Stimulated activated CD4-positive, alpha-beta T cell treated with anti-CD3 and anti-CD28 coated beads, TNF-alpha, amount 100 ng/mL, for 1 hour (primary cell): ENCODE results near the gene AIFM2.
"Not testable (repeated sequence)": the region's sequence is repeated elsewhere in the genome, so short reads cannot be mapped to it uniquely, and the experiment has no call there.

ENCODE experiments used
- DNase-seq, 3 donors: peaks; one replicate each; pipeline ENCODE4 v3.0.0-alpha.2; 2020; ENCODE audit warnings: low read depth in 3 of 3, low spot score in 1 of 3

AIFM2 gene

GRCh38 chr10:70132098-70133029, at the start of gene AIFM2:
TSS of gene AIFM2 (minus strand) at chr10:70132825. CDS start at chr10:70124084, 8,741 bp downstream.
- DNase-seq: no peak

DNA sequence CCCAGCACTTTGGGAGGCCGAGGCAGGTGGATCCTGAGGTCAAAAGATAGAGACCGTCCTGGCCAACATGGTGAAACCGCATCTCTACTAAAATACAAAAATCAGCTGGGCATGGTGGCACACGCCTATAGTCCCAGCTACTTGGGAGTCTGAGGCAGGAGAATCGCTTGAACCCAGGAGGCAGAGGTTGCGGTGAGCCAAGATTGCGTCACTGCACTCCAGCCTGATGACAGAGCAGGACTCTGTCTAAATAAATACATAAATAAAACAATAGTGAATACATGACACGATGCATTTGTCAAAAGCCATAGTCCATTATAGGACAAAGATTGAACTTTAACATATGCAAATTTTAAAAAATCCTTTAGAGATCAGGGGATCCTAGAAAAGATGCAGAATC, 46.6 kb upstream of the AIFM2 start:
- DNase-seq: not testable (repeated sequence)

DNA sequence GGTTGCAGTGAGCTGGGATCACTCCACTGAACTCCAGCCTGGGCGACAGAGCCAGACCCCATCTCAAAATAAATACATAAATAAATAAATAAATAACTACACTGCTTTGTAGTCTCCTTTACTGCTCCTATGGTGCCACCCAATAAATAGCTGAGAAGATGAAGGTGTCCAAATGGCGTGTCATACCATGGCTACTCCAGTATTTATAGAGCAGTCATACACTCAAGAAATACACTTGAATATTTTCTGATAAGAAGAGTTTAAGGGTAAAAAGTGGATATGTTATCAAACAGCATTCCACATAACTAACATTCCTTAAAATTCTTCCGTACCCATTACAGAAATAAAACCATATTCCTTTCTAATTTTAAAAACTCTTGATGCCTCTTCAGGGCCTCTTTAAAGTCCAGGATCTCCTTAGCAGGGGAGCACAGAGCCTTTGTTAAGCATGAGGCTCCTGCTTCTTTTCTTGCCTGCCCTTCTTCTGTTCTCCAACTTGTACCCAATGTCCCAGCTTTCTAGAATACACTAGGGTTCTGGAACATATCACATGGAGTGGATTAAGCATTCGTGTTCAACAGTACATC, 45.6 kb upstream of the AIFM2 start:
- DNase-seq: no peak

GRCh38 chr10:70176441-70176840, 43.8 kb upstream of the AIFM2 start:
- no peak for DNase-seq

DNA sequence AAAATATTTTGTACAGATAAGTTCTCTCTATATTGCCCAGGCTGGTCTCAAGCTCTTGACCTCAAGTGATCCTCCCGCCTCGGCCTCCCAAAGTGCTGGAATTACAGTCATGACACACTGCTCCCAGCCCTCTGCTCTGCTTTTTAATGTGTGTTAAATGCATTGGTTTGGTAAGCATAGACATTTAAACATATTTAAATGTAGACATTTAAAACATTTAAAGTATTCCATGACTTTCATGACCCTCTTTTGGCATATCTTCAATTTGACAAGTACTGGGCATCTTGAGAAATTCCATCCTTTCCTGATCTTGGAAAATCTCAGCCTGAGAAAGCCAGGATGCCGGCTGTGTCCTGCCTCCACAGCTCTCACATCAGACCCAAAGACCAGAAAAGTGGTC, 42.9 kb upstream of the AIFM2 start:
- no peak for DNase-seq

DNA sequence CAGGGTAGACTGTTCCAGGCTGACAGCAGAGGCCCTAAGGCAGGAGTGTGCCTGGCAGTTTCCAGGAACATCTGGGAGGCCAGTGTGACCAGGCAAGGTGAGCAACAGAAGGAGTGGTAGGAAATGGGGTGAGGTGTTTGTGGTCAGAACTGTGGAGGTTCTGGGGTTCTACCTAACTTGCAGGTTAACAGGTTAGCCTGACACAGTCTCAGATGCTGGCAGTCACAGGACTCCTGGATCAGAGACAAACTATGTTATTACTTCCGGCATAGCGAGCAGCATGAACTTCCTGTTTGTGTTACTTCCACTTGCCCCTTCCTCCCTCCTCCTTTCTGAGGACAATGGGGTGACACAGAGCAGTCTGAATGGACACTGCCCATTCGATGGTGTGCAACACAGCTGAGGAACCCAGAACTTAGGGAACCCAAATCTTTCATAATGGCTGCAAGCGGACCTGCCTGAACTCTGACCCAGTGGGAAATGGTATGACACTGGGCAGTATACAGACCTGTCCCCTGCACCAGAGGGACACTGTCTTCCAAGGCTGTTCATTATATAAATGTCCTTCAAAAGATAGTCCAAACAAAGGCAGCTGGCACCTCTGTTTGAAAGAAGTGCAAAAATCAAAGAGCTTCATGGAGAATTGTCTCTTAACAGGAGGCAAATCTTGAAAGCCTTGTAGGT, 41.6 kb upstream of the AIFM2 start:
- DNase-seq: no peak

DNA sequence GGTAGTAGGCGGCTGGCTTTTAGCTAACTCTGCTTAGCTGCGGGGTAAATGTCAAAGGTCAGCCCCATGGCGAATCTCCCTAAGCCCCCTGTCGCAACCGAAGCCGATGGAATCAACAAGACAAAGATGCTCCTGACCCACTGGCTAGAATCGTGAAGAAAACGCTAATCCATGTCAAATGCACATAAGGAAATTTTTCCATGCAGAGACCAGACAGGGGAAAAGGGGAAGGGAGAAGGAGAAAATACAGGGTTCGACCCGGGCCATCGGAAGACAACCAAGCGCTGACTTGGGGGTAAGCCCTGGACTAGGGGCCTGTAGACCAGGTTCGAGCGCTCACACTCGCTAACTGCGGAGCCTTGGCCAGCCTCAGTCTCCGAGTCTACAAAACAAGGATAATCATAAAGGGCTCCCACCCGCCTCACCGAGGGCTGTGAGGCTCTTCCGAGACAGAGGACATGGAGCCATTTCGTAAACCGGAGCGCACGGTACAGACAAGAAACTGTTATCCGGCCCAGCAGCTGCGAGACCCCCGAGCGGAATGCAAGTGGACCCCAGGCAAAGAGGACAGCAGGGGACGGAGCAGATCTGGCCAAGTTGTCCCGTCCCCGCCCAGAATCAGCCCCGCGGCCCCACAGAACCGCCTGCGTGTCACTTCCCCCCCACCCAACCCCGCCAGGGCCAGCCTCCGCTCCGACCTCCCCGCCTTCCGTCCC, 37.2 kb upstream of the AIFM2 start:
- DNase-seq: no peak

DNA sequence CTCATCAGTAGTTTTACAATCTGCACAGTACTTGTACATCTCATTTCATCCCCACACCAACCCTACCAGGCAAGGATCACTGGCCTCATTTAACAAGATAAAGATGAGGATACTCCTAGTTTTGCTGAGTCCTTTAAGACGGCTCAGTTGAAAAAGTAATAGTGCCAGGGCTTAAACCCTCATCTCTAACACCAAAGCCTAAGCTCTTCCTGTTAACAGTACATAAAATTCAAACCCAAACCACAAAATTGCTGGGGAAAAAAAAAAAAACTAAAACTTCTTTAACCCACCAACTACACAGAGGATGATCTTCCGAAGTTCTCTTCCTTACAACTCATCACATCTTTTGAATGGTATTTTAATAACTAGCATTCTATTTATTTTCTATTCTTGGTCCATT, 36.4 kb upstream of the AIFM2 start:
- DNase-seq: no peak

GRCh38 chr10:70167246-70167645, 34.6 kb upstream of the AIFM2 start:
- DNase-seq: no peak

- DNase-seq: no peak
Observed at GRCh38 chr10:70166394-70166793, 33.8 kb upstream of the AIFM2 start.

DNA sequence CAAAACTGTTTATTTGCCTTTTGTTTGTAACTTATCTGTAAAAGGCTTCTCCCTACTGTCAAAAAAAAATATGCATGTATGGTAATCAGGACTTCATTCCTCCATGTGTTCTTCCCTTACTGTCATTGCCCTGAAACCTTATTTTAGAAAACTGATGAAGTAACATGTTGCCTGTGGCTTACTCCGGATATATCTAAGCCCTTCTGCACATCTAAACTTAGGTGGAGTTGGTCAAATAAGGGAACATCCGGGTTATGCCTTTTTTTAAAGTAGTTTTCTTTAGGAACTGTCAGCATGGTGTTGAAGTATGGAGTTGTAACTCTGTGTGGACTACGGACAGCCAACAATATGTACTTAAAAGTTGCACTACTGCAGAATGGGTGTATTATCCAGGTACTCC, 31.5 kb upstream of the AIFM2 start:
- no peak for DNase-seq

DNA sequence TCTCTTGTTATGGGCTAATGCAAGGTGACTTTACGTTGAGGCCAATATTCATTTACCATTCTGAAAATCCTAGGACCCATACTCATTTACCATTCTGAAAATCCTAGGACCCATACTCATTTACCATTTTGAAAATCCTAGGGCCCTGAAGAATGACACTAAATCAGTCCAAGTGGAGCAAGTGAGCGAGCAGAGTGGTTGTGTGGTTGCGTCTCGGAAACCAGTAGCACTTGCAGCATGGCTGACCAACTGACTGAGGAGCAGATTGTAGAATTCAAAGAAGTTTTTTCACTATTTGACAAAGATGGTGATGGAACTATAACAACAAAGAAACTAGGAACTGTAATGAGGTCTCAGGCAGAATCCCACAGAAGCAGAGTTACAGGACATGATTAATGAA, 30.8 kb upstream of the AIFM2 start:
- no peak for DNase-seq

DNA sequence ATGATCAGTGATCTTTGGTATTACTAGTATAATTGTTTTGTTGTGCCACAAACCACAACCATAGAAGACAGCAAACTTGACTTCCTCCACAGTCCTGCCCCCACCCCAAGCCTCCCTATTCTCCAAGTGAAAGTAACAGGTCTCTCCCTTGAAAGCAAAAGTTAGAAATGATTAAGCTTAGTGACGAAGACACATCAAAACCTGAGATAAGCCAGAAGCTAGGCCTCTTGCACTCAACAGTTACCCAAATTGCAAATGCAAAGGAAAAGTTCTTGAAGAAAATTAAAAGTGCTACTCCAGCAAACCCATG, 30.2 kb upstream of the AIFM2 start:
- peak in 1 of 3 donors; percentile 25 for DNase-seq

GRCh38 chr10:70162151-70162891, 29.7 kb upstream of the AIFM2 start:
- no peak for DNase-seq

GRCh38 chr10:70160798-70161197, 28.2 kb upstream of the AIFM2 start:
- no peak for DNase-seq

DNA sequence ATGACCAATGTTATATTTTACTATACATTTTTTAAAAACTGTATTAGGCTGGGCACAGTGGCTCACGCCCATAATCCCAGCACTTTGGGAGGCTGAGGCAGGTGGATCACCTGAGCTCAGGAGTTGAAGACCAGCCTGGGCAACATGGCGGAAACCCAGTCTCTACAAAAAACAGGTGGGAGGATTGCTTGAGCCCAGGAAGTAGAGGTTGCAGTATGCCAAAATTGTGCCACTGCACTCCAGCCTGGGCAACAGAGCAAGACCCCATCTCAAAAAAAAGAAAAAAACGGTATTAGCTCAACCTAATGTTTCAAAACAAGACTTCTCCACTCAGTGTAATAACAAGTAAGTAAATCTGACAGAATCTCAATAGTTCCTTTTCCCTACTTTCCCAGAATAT, 26.7 kb upstream of the AIFM2 start:
- not testable (repeated sequence) for DNase-seq

DNA sequence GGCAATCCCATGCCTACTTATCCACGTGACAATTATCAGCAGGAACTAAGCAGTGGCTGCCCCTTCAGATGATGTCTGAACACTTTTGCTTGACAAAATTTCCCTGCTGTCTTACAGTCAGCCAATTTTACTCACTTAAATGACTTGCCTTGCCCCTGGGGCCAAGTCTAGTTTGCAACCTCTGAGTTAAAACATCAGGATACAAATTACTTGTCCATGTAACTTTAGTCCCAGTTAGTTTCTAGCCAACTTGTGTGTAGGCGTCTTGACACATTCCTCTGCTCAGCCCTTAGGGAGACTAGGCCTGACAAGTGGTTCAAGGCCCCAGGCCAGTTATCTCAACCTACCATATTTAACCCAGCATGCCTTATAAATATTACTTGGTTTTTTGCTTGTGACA, 25.5 kb upstream of the AIFM2 start:
- no peak for DNase-seq

GRCh38 chr10:70155255-70155838, 22.7 kb upstream of the AIFM2 start:
- DNase-seq: no peak

DNA sequence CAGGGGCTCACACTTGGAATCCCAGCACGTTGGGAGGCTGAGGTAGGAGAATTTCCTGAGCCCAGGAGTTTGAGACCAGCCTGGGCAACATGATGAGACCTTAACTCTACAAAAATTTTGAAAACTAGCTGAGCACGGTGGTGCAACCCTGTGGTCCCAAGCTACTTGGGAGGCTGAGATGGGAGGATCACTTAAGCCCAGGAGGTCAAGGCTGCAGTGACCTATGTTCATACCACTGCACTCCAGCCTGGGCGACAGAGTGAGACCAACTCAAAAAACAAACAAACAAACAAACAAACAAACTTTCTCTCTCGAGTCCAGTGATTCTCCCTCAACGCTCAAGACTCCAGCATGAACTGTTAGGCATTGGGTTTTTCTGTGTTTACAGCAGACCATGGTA, 15.9 kb upstream of the AIFM2 start:
- no peak for DNase-seq

GRCh38 chr10:70147259-70147625, 14.6 kb upstream of the AIFM2 start:
- DNase-seq: no peak
